HG02885 (cell line): Measurements from ENCODE around the gene ACOX3.
"Not testable (repeated sequence)": the region's sequence is repeated elsewhere in the genome, so short reads cannot be mapped to it uniquely, and the experiment has no call there.

Experiments used
- ATAC-seq: cut with Tn5 transposase; IDR thresholded peaks from one replicate; pipeline ENCODE4 v1.9.1; 2021; ENCODE audit warnings: mild to moderate bottlenecking; ENCODE audit not compliant: unreplicated experiment, poor library complexity

ACOX3 gene

DNA sequence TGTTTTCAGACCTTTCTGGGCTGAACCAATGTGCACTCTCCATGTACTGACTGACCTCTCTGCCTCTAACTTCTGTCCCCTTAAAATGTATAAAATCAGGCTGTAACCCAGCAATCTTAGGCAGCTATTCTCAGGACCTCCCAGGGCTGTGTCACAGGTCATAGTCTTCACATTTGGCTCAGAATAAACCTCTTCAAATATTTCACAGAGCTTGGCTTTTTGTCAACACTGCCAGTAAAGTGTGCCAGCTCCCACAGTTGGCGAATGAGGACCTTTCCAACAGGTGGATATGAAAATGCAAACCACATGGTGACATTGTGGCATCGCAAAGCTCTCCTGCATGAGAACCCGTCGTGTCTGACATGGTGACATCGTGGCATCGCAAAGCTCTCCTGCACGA, 76.4 kb downstream of the ACOX3 start:
- no peak for ATAC-seq

DNA sequence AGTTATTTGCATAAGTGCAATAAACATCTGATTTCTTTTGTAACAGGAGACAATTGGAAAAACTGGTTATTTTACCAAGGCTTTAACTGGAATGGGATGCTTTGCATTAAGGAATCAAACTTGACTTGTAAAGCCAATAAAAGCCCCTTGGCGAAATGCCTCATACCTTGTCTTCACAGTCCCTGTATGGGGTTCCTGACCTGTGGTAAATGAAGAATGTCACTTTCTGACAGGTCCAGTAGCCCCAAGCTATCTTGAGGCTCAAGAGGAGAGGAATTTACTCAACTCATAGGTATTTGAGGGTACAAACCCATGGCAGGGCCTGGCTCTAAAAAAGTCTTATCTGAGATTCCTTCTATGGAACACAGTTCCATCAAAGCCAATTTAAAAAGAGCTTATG, 78.0 kb downstream of the ACOX3 start:
- no peak for ATAC-seq

DNA sequence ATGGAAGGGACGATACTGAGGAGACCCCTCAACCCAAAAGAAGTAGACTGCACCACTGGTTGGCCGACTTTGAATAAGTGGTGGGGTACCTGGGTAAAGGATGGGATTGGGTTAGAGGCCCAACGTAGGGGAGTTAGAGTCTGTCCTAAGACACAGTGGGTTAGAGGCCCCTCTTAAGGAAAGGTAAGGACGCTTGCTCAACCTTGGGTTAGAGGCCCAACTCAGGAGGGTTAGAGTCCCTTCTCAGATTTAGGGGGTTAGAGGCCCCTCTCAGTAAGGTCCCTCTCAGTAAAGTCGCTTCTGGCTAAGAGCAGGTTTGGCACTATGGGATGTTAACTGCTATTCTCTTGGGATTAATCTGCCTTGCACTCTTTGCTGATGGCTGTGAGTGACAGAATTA, 81.3 kb downstream of the ACOX3 start:
- ATAC-seq = no peak

DNA sequence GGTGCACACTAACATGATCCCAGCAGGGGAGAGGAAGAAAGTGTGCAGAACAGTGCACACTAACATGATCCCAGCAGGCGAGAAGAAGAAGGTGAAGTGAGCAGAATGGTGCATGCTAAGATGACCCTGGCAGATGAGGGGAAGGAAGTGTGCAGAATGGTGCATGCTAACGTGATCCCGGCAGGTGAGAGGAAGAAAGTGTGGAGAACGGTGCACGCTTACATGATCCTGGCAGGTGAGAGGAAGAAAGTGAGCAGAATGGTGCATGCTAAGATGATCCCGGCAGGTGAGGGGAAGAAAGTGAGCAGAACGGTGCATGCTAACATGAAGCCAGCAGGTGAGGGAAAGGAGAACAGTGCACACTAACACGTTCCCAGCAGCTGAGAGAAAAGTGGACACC, 83.7 kb downstream of the ACOX3 start:
- ATAC-seq = no peak

DNA sequence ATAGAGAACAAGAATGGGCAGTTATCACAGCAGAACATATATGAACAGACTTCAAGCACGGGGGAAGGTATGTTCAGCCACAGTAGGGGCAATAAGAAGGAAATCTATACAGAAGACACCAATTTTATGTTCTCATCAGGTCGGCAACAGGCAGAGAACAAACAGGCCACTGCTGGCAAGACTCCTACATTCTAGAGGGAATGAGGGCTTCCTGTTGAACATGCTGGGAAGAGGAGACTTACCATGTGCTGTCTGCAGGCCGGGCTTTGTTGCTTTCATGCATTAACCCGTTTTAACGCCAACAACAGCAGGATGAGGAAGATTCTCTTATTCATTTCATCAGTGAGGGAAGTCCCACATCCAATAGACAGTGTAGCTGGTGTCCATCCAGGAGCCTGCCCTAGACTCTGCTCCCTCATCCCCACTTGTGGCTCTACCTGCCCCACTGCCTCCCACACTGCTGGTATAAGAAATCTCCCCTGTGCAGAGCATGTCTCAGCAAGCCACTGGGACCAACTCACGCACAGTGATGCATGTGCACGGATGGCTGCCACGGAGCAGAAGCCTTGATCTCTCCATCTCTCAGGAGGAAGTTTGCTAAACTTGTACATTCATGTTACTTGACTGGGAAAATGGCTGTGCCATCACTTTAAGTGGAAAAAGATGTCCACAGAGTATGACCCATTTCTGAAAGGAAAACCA, 84.5 kb downstream of the ACOX3 start:
- ATAC-seq = no peak

DNA sequence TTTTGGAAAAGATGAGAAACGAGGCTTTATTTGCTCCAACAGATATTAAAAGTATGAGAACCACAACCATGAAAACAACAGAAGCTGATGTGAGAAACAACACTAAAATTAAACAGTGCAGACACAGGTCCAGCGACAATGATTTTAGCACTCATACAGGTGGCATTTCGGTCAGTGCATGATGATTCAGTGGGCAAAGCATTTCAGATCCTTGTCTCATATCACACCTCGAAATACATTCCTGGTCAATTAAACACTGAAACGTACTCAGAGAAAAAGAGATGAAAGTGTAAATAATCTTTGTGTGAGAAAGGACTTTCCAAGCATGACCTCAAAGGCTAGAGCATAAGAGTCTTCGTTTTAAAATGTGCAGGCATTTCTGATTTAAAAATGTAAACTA, 85.2 kb downstream of the ACOX3 start:
- no peak for ATAC-seq

DNA sequence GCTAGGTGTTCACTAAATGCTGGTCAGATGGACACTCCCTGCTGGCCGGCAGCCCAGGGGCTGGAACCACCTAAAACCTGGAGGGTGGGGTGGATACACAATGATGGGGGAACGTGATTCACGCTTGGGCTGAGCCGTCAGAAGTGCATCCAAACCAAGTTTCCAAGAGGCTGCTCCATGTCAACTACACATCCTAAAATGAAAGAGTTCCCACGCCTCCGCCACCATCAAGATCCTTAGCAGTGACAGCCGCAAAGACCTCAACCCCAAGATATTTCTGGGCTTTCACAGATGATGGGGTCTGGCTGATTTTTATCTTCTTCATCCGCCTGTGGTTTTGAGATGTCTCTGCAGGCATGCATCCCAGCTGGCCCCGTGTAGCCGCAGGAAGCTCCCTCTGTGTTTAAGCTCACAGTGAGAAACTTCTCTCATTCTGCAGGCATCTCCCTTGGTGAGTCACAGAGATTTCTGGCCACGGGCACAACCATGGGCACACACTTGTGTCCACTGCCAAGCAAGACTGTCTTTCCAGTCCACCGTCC, 86.5 kb downstream of the ACOX3 start:
- ATAC-seq = no peak

DNA sequence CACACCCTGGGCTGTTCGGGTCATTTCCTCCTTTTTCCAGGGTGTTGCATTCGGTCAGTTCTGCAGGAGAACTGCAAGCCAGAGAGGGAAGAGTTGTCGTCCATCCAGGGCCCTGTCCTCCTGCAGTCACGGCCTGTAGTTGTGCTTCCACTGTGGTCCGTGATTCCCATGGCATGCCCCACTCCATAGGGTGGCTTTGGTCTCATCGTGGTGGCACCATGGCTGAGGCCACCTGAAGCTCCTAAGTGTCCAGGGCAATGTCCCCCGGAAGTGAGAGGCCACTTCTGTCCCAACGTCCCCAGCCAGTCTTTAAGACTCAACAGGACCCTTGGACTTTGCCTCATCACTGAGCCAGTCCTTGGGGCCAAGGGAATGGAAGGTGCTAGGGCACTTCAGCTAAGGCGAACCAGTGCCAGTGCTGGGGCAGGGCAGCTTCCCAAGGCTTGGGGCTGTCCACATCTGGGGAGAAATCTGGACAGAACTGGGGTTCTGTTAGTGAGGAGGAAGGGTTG, 87.3 kb downstream of the ACOX3 start:
- no peak for ATAC-seq

DNA sequence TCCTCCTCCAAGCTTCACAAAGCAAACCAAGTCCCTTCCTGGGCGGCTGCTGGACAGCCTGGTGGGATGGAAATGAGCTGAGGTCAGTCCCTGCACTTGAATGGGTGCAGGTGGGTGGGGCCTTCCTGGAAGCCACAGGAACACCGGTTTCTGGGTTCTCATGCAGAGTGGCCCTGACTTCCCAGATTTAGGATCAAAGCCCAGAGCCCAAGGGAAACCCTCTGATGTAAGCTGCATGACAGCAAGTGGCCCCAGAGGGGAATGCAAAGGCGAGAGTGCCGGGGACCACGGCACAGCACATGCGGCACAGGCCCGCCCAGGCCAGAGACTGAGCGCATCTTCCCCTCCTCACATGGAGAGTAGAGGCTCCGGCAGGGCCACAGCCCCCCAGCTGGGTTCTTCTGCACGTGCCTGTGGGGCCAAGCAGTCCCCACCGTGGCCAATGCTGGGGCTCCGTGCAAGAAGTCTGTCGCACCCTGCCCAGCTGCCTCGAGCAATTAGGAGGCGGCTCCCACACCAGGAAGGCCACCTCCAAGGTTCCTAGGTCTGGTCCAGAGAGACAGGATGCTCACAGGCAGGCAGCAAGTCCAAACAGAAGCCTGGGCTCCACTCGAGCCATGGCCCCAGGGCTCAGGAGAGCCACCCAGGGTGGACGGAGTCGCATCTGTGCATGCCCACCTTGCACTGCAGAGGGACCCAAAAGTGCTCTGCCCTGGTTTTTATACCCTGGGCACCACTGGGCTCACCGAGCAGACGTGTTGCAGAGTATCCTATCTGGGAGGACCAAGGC, 88.0 kb downstream of the ACOX3 start:
- no peak for ATAC-seq

DNA sequence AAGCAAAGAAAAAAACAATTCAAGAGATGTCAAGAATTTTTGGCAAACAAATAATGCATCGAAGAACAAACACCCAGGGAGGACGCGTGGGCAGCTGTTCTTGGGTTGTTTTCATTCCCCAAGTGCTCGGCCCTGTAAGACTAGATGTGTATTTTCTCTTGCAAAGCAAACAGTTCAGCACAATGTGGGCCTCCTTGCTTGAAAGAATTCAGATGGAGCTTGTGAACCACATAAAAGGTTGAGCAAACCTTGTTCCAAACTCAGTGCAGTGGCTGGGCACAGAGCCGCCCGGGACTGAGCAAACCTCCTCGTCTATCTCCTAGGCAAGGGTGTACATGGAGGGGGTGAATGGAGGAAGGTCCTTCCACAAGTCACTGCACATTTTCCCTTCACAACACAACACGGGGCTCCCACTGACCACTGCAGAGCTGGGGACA, 88.6 kb downstream of the ACOX3 start:
- no peak for ATAC-seq

DNA sequence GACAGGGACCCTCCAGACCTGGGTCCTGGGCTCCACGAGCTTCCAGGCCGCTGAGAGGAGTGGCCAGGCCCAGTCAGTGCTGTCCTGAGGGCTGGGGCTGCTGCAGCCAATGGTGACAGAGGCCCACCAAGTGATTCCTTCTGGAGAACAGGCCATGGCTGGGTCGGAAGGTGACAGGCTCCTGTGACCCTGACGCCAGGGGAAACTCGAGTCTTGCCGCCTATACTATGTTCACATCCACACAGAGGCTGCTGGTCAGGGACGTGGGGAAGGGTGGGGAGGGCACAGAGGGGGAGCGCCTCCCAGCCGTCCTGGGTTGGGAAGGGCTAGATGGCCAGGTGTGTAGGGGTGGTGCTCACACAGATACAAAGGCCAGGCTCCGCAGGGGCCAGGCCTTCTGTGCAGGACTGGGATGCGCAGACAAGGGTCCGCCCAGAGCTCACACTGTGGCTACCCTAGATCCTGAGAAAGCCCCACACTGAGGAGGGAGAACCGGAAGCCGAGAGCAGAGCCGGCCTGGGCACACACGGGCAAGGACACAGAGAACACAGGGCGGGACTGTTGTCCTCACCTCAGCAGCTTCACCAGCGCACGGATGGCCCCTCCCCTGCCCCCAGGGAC, 89.6 kb downstream of the ACOX3 start:
- ATAC-seq = no peak

DNA sequence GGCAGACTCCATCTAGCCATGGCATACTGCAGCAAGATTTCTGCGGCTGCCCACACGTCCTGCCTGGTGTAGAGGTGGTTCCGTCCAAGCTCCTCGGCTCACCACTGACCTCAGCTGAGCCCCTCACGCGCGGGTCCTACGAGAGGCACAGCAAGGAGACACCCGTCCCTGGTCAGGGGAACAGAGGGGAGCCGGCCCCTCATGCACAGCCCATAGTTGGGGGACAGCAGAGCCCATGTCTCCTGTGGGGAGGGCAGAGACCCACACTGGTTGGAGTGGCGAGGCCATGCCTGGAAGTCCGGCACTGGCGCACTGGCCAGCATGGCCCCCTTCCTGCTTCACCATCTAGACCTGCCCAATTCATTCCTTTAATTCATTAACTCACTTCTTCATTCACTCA, 90.2 kb downstream of the ACOX3 start:
- no peak for ATAC-seq

DNA sequence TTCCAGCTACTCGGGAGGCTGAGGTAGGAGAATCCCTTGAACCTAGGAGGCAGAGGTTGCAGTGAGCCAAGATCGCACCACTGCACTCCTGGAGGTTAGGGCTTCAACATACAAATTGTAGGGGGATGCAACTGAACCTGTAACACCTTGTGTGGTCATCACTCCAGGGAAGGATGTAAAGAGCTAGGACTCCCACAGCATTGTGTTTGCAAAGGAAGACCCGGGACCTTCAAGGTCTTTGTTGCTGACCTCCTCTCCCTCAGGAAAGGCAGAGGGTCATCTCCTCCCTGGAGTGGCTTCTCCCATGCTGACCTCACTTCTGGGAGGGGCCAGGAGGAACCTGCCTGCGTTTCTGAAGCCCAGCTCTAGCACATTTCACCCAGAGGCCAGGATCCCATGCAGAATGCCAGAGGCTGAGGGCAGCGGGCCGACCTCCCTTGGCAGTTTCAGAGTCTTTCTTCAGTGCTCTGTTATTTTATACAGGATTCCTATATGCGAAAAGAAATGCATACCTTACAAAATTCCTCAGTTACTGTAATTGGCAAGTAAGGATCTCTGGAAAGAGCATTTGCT, 90.8 kb downstream of the ACOX3 start:
- ATAC-seq = no peak

DNA sequence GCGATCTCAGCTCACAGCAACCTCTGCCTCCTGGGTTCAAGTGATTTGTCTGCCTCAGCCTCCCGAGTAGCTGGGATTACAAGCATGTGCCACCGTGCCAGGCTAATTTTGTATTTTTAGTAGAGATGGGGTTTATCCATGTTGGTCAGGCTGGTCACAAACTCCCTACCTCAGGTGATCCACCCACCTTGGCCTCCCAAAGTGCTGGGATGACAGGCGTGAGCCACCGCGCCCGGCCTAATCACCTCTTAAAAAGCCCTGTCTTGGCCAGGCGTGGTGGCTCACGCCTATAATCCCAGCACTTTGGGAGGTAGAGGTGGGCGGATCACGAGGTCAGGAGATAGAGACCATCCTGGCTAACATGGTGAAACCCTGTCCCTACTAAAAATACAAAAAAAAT, 91.3 kb downstream of the ACOX3 start:
- ATAC-seq = not testable (repeated sequence)

DNA sequence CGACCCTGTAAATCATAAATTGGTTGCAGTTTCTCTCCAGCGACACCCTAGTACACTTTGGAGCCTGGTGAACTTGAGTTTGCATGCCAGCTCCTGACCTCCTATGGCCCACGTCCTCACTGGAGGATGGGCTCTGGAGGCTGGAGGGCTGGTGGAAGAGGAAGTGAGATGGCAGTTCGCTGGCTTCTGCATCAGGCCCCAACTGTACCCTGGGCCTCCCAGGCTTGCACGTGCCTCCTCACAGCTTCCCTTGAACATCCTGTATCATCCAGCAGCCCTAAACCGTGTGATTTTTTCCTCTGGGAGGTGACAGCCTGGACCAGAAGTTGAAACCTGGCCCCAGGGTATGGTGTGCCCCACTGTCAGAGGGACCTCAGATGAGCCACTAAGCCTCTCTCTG, 92.5 kb downstream of the ACOX3 start:
- no peak for ATAC-seq

DNA sequence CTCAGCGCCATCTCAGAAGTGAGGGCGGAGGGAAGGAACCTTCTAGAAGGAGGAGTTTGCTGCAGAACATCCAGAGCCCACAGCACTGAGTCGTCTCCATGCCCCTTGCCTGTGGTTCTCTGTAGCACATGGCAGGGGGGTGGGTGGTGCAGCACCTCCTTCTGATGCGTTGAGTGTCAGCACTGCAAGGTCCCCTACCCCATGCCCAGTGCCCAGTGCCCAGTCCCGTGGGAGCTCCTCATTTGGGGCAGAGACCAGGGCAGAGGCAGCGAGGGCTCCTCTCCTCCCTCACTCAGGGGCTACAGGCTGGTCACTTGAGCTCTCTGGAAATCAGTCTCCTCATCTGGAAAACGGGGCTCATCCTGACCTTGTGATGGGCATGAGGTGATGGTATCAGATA, 92.9 kb downstream of the ACOX3 start:
- ATAC-seq = no peak

DNA sequence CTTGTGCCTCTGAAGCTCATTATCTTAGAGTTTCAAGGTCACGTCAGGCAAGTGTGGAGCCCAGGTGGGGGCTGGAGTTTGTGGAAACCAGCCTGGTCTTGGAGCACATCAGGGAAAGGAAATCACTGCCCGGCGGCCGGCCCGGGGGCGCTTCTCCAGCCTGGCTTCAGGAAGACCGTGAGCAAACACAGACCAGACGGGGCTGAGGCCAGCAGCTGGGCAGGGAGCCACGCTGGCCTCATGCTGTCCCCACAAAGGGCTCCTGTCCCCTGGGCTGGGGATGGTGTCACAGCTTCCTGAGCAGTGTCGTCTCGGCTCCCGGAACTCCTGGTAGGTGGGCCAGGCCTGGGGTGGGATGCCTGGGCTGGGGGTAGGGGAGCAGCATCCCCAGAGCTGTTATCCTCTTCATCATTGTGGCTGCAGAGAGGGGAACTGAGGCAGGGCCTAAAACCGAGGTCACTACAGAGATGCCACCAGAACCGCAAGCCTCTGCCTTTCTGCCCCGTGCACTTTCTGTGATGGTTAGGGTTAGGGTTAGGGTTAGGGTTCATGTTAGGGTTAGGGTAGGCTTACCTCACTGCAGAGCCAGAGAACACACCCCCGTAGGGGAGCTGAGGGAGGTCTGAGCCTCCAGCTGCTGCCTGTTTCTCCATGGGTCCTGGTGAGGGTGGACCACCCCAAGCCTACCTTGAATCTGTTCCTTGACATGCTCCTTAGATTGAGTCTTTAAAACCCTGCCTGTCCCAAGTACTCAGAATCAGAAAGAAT, 93.5 kb downstream of the ACOX3 start:
- no peak for ATAC-seq

DNA sequence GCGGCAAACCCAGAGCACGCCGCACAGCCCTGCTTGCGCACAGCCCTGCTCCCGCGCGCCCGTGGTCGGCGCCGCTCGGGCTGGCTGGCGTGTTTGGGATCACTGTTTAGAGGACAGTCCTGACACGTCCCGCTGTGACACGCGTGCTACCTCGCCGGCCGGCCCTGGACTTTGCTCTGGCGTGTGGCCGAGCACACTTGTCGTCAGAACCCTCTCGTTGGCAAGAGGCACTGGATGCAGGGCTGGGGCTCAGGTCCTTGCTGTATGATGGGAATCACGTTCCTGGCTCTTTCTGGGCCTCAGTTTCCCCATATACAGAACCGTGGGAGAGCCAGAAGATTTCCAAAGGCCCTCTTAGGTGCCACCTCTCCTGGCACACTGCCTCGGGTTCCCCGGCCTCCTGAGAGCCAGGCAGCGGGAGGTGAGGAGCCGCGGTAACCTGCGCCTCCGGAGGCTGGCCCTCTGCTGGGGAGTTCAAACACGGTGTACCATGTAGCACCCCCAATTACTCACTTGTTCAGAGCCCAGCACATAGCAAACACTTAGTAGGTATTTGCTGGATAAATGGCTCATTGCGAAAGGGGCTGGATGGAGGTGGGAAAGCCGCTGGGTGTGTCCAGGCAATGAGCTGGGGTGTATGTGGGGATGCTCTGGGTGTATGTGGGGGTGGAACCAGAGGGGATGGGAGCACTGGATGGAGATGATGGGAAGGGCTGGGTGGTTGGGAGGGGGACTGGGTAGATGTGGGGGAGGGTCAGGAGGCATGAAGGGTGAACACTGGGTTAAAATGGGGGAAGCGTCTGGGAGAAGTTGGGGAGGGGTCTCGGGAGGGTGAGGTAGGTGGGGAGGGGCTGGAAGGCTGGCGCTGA, 94.3 kb downstream of the ACOX3 start:
- ATAC-seq = no peak
